Panc1 (cell line): ENCODE data around the gene DBR1. TPM values are rescaled to one million over a fixed set of nuclear protein-coding genes. Genes with fewer than 3 reads are reported as not detected.

Source experiments
- ATAC-seq: fragments of 200-7000 bp; cut with Tn5 transposase; 2 replicates; pipeline ENCODE4 v1.9.1; 2020; ENCODE audit warnings: mild to moderate bottlenecking, moderate library complexity
- Bru-seq: library from RNA; stranded (reverse); fragments of 400-500 nt; gene quantifications from one replicate; lab custom pipeline; 2021; lab: Mats Ljungman, UMichigan
- BruChase-seq, 2 experiments: library from RNA; stranded (reverse); fragments of 400-500 nt; gene quantifications; one replicate each; lab custom pipeline; 2021; lab: Mats Ljungman, UMichigan
- BruUV-seq: library from RNA; stranded (reverse); fragments of 400-500 nt; replicated peaks from 2 replicates; lab custom pipeline; 2021; lab: Mats Ljungman, UMichigan
- CTCF ChIA-PET: fragments of 300-600 bp; sonication (Branson Sonifier 250); formaldehyde crosslinking; loops from one replicate; lab custom pipeline; 2022; ENCODE audit warnings: antibody characterized with exemption; lab: Charles Lee
- POLR2A ChIA-PET: fragments of 300-600 bp; sonication (Branson Sonifier 250); formaldehyde crosslinking; loops from one replicate; lab custom pipeline; 2022; ENCODE audit warnings: antibody characterized with exemption; lab: Charles Lee
- DNase-seq: peaks from one replicate; pipeline ENCODE4 v3.0.0-alpha.2; 2010; ENCODE audit warnings: low read depth, low spot score
- H3K27ac ChIP-seq: 2 replicates; pipeline ENCODE4 v1.5.1; 2011; ENCODE audit warnings: mild to moderate bottlenecking, low read length, inconsistent platforms
- H3K27me3 ChIP-seq: fragments of 200-500 bp; sonication (Bioruptor generic); 2 replicates; pipeline ENCODE4 v1.6.0; 2014; ENCODE audit warnings: low read length, inconsistent platforms; ENCODE audit not compliant: control insufficient read depth, insufficient read depth
- H3K36me3 ChIP-seq: fragments of 200-500 bp; sonication (Bioruptor generic); 2 replicates; pipeline ENCODE4 v1.5.1; 2014; ENCODE audit warnings: inconsistent platforms, mild to moderate bottlenecking, low read length, moderate library complexity; ENCODE audit not compliant: control insufficient read depth, insufficient read depth
- H3K4me1 ChIP-seq: 2 replicates; pipeline ENCODE4 v1.5.1; 2011; ENCODE audit warnings: inconsistent platforms, mild to moderate bottlenecking, low read length, moderate library complexity; ENCODE audit not compliant: control insufficient read depth, insufficient read depth
- H3K4me3 ChIP-seq, 2 experiments: 2 replicates each; pipeline ENCODE4 v1.5.1; 2011 to 2012; ENCODE audit warnings: low read depth in 2 of 2, low read length in 2 of 2, mild to moderate bottlenecking in 2 of 2, inconsistent platforms in 1 of 2, moderate library complexity in 1 of 2
- H3K9me3 ChIP-seq: fragments of 200-500 bp; sonication (Bioruptor generic); 2 replicates; pipeline ENCODE4 v1.5.1; 2014; ENCODE audit warnings: low read depth, mild to moderate bottlenecking, inconsistent platforms, low read length, moderate library complexity; ENCODE audit not compliant: control insufficient read depth, insufficient read depth
- POLR2AphosphoS5 ChIP-seq: IDR thresholded peaks from 2 replicates; pipeline ENCODE4 v1.6.1; 2012; ENCODE audit warnings: mild to moderate bottlenecking, low read depth, low read length, moderate library complexity
- SIN3A ChIP-seq: IDR thresholded peaks from 2 replicates; pipeline ENCODE4 v1.6.1; 2012; ENCODE audit warnings: low read depth, mild to moderate bottlenecking, low read length, moderate library complexity, borderline replicate concordance; ENCODE audit not compliant: insufficient read depth
- TCF7L2 ChIP-seq: IDR thresholded peaks from 2 replicates; pipeline ENCODE4 v1.6.1; 2011; ENCODE audit warnings: mild to moderate bottlenecking, low read depth, low read length, inconsistent platforms
- in situ Hi-C: cut with HindIII; loops from 2 replicates; pipeline ENCODE4 v1.10.0; 2016; ENCODE audit warnings: low sequenced_read_pairs, low pct_unique_long_range_greater_than_20kb
- intact Hi-C: fragments of 100-400 bp; cut with micrococcal nuclease; formaldehyde crosslinking; loops from one replicate; pipeline ENCODE4 v1.10.0; 2022; ENCODE audit not compliant: unreplicated experiment
- long read RNA-seq: library from polyadenylated mRNA; unstranded; transcript quantifications from one replicate; pipeline ENCODE4 v2.0.0, GENCODE V29; 2021; ENCODE audit not compliant: unreplicated experiment
- polyA plus RNA-seq: library from polyadenylated mRNA; unstranded; fragments of >200 nt; gene quantifications from one replicate; pipeline ENCODE4 v1.2.1, GENCODE V29; 2012; ENCODE audit warnings: missing spikeins; ENCODE audit not compliant: insufficient read length
- total RNA-seq: library from RNA; stranded (reverse); gene quantifications from one replicate; pipeline ENCODE4 v1.2.1, GENCODE V29; 2021; ENCODE audit not compliant: unreplicated experiment
- TF ChIP-seq, protein P1 (sequence below), 2 experiments: IDR thresholded peaks; 2 replicates each; pipeline ENCODE4 v1.6.1; 2011 to 2012; ENCODE audit warnings: low read depth in 2 of 2, control low read depth in 1 of 2, low read length in 1 of 2, mild to moderate bottlenecking in 1 of 2, moderate library complexity in 1 of 2; ENCODE audit not compliant: insufficient read depth in 1 of 2
- TF ChIP-seq, protein P2 (sequence below): fragments of 450-650 bp; IDR thresholded peaks from 2 replicates; pipeline ENCODE4 v1.5.1; 2017; ENCODE audit warnings: mild to moderate bottlenecking

DBR1 gene, protein sequence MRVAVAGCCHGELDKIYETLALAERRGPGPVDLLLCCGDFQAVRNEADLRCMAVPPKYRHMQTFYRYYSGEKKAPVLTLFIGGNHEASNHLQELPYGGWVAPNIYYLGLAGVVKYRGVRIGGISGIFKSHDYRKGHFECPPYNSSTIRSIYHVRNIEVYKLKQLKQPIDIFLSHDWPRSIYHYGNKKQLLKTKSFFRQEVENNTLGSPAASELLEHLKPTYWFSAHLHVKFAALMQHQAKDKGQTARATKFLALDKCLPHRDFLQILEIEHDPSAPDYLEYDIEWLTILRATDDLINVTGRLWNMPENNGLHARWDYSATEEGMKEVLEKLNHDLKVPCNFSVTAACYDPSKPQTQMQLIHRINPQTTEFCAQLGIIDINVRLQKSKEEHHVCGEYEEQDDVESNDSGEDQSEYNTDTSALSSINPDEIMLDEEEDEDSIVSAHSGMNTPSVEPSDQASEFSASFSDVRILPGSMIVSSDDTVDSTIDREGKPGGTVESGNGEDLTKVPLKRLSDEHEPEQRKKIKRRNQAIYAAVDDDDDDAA
- total RNA-seq (21.8 TPM), Bru-seq, nascent RNA (percentile 83 among the genes with signal in this experiment), BruChase-seq, experiment 1, labeled RNA remaining after a 2-hour chase (percentile 92 among the genes with signal in this experiment), BruChase-seq, experiment 2, labeled RNA remaining after a 6-hour chase (percentile 75 among the genes with signal in this experiment)
- polyA plus RNA-seq, result 15.6 TPM
- long read RNA-seq, transcript DBR1-201 (8 exons, 2,666 nt), result major isoform, 24 of 26 reads
- long read RNA-seq, partial matches to known transcripts, result 1 of 26 reads
- long read RNA-seq, other reads (novel, unspliced or antisense), result 1 of 26 reads

DNA sequence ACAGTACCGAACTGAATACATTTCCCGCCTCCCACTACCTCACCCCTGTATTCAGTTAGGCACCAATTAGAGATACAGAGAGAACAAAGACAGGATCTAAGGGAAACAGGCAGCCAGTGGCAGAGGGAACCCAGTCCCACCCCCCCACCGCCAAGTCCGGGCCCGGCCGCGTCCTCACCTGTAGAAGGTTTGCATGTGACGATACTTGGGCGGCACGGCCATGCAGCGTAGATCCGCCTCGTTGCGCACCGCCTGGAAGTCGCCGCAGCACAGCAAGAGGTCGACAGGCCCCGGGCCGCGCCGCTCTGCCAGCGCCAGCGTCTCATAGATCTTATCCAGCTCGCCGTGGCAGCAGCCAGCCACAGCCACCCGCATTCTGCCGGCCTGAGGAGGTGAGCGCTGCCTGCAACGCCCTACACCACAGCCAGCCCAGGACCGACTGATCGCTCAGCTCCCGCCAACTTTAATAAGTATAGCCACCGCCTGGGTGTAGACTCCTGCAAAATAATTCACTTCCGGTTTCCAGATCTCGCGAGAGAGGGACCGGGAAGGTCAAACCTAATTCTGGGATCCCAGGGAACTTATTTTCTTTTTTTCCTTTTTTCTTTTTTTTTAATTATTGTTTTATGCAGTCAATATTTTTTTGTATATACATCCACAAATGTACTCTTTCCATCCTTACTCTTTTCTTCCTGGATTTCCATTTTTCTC, at the start of gene DBR1:
DBR1 (minus strand) TSS at position 501 of the 711 bp plus-strand sequence; CDS start at position 375, 126 bp downstream.
- H3K9me3 ChIP-seq, result no peaks in the 10 kb centered on the region
- intact Hi-C loops (no loop called here), in situ Hi-C loops (no loop called here)
- H3K36me3 ChIP-seq, result peaks cover 19% of the 10 kb centered on the region; the same call in 1 of the 2 replicates
- H3K4me1 ChIP-seq, result peaks cover 3% of the 10 kb centered on the region
- POLR2A ChIA-PET, result interaction anchor here (0.6 to 1.2 kb wide), 6 partner anchors 23 to 562 kb away, joined by 3 to 9 read pairs (median 4); no protein-coding TSS in a partner anchor
- CTCF ChIA-PET, result interaction anchor here (0.6 to 0.7 kb wide), 2 partner anchors 149 to 274 kb away, joined by 3 to 4 read pairs; no protein-coding TSS in a partner anchor
- DNase-seq (no peak), ATAC-seq (peak; percentile 98)
- TF ChIP-seq POLR2AphosphoS5, result peak; percentile 94
- TF ChIP-seq, protein P1, sequence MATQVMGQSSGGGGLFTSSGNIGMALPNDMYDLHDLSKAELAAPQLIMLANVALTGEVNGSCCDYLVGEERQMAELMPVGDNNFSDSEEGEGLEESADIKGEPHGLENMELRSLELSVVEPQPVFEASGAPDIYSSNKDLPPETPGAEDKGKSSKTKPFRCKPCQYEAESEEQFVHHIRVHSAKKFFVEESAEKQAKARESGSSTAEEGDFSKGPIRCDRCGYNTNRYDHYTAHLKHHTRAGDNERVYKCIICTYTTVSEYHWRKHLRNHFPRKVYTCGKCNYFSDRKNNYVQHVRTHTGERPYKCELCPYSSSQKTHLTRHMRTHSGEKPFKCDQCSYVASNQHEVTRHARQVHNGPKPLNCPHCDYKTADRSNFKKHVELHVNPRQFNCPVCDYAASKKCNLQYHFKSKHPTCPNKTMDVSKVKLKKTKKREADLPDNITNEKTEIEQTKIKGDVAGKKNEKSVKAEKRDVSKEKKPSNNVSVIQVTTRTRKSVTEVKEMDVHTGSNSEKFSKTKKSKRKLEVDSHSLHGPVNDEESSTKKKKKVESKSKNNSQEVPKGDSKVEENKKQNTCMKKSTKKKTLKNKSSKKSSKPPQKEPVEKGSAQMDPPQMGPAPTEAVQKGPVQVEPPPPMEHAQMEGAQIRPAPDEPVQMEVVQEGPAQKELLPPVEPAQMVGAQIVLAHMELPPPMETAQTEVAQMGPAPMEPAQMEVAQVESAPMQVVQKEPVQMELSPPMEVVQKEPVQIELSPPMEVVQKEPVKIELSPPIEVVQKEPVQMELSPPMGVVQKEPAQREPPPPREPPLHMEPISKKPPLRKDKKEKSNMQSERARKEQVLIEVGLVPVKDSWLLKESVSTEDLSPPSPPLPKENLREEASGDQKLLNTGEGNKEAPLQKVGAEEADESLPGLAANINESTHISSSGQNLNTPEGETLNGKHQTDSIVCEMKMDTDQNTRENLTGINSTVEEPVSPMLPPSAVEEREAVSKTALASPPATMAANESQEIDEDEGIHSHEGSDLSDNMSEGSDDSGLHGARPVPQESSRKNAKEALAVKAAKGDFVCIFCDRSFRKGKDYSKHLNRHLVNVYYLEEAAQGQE (IDR thresholded peaks at IDR 0.05; ENCODE audit: insufficient read depth in 1 of 2, low read depth in 2 of 2, low read length in 1 of 2), result peak in 1 of 2 experiments; percentile 23; a peak in 1 of 4 replicates
- peak; percentile 34; the same call in 1 of the 2 replicates for TF ChIP-seq TCF7L2
- TF ChIP-seq, protein P2, sequence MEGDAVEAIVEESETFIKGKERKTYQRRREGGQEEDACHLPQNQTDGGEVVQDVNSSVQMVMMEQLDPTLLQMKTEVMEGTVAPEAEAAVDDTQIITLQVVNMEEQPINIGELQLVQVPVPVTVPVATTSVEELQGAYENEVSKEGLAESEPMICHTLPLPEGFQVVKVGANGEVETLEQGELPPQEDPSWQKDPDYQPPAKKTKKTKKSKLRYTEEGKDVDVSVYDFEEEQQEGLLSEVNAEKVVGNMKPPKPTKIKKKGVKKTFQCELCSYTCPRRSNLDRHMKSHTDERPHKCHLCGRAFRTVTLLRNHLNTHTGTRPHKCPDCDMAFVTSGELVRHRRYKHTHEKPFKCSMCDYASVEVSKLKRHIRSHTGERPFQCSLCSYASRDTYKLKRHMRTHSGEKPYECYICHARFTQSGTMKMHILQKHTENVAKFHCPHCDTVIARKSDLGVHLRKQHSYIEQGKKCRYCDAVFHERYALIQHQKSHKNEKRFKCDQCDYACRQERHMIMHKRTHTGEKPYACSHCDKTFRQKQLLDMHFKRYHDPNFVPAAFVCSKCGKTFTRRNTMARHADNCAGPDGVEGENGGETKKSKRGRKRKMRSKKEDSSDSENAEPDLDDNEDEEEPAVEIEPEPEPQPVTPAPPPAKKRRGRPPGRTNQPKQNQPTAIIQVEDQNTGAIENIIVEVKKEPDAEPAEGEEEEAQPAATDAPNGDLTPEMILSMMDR, result no peak
- TF ChIP-seq SIN3A, result peak; percentile 96
- H3K27ac ChIP-seq, result peak within 1 kb of the TSS; percentile 89
- peak within 1 kb of the TSS; percentile 87 to 97 for H3K4me3 ChIP-seq
- BruUV-seq, result no TSS peak
- H3K27me3 ChIP-seq, result no peaks in the 10 kb centered on the region

DNA sequence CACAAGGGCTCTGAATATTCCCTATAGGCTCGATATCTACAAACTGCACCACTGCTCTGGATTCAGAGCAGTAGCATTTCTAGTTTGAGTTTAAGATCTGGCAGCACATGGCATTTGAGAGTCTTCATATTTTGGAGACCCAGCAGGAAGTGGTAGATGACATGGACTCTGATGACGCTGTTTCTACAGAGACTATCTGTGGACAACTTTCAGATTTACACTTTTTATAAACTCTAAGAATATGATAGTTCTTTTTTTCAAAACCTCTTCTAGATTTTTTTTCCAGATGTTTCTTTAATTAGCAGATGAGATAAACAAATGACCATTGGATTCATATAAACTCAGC, 48.2 kb upstream of the DBR1 start:
- DNase-seq, result no peak
- CTCF ChIA-PET, result no interaction called here
- BruUV-seq, result no TSS peak
- no peak for ATAC-seq
- H3K4me3 ChIP-seq, result no peak overlapping the region
- H3K36me3 ChIP-seq, result peaks cover 11% of the 10 kb centered on the region
- POLR2A ChIA-PET, result no interaction called here
- H3K27ac ChIP-seq, result no peak overlapping the region
- no peaks in the 10 kb centered on the region for H3K9me3 ChIP-seq
- intact Hi-C loops, result no loop called here
- in situ Hi-C loops, result no loop called here
- no peaks in the 10 kb centered on the region for H3K27me3 ChIP-seq
- TF ChIP-seq, protein P2, result no peak
- TF ChIP-seq POLR2AphosphoS5, result no peak
- TF ChIP-seq TCF7L2, result no peak
- no peak for TF ChIP-seq SIN3A
- TF ChIP-seq, protein P1 (IDR thresholded peaks at IDR 0.05; ENCODE audit: insufficient read depth in 1 of 2, low read depth in 2 of 2, low read length in 1 of 2), result no peak
- H3K4me1 ChIP-seq, result no peaks in the 10 kb centered on the region
